Neuronal stem cell (in vitro differentiated cells): ENCODE measurements around the gene CGB2.
A peak's percentile ranks its signal among the peaks of the same experiment; 100 is the strongest.

ENCODE experiments used
- DNase-seq: peaks from one replicate; pipeline ENCODE4 v3.0.0-alpha.2; 2013; ENCODE audit warnings: low spot score
- H2AFZ ChIP-seq: one replicate; pipeline ENCODE4 v1.6.1; 2013; ENCODE audit warnings: mild to moderate bottlenecking, low read length, inconsistent platforms
- H2AK5ac ChIP-seq: 2 replicates; pipeline ENCODE4 v1.6.1; 2013; ENCODE audit warnings: low read depth, mild to moderate bottlenecking, inconsistent platforms, low read length, moderate library complexity, mixed read lengths
- H2BK120ac ChIP-seq: 2 replicates; pipeline ENCODE4 v1.6.1; 2013; ENCODE audit warnings: low read depth, mild to moderate bottlenecking, inconsistent platforms, low read length, moderate library complexity, mixed read lengths
- H2BK12ac ChIP-seq: one replicate; pipeline ENCODE4 v1.6.1; 2013; ENCODE audit warnings: low read length, inconsistent platforms
- H2BK15ac ChIP-seq: 2 replicates; pipeline ENCODE4 v1.6.1; 2013; ENCODE audit warnings: mild to moderate bottlenecking, low read length, inconsistent platforms, mixed read lengths
- H2BK5ac ChIP-seq: one replicate; pipeline ENCODE4 v1.6.1; 2013; ENCODE audit warnings: inconsistent platforms, mild to moderate bottlenecking, low read length, moderate library complexity
- H3K14ac ChIP-seq: one replicate; pipeline ENCODE4 v1.6.1; 2013; ENCODE audit warnings: low read length, inconsistent platforms
- H3K18ac ChIP-seq: 2 replicates; pipeline ENCODE4 v1.6.1; 2013; ENCODE audit warnings: low read length, inconsistent platforms
- H3K23ac ChIP-seq: 2 replicates; pipeline ENCODE4 v1.6.1; 2013; ENCODE audit warnings: low read depth, mild to moderate bottlenecking, mixed read lengths, low read length, inconsistent platforms; ENCODE audit not compliant: poor library complexity
- H3K27ac ChIP-seq: replicated peaks from 3 replicates; pipeline ENCODE4 v1.5.1; 2013; ENCODE audit warnings: low read length, inconsistent platforms
- H3K27me3 ChIP-seq, 3 experiments: 2 replicates each; pipeline ENCODE4 v1.6.1; 2013; ENCODE audit warnings: low read length in 3 of 3, mild to moderate bottlenecking in 2 of 3, inconsistent platforms in 1 of 3, low read depth in 1 of 3, mixed read lengths in 1 of 3, moderate library complexity in 1 of 3; ENCODE audit not compliant: control insufficient read depth in 3 of 3, insufficient read depth in 3 of 3
- H3K36me3 ChIP-seq, 2 donors: replicated peaks in 1 of 2; 2 replicates each; pipeline ENCODE4 v1.6.1; 2013; ENCODE audit warnings: low read length in 2 of 2; ENCODE audit not compliant: control insufficient read depth in 2 of 2, insufficient read depth in 2 of 2
- H3K4ac ChIP-seq: 2 replicates; pipeline ENCODE4 v1.6.1; 2013; ENCODE audit warnings: inconsistent platforms, mild to moderate bottlenecking, low read length, moderate library complexity
- H3K4me1 ChIP-seq, 2 donors: 1 replicate in 1 of 2; 2 replicates in 1 of 2; pipeline ENCODE4 v1.6.1; 2013; ENCODE audit warnings: low read length in 2 of 2, low read depth in 1 of 2; ENCODE audit not compliant: control insufficient read depth in 2 of 2, insufficient read depth in 1 of 2
- H3K4me2 ChIP-seq: one replicate; pipeline ENCODE4 v1.6.1; 2013; ENCODE audit warnings: mild to moderate bottlenecking, low read length, inconsistent platforms; ENCODE audit not compliant: insufficient read depth, poor library complexity, severe bottlenecking
- H3K4me3 ChIP-seq, 2 donors: 2 replicates each; pipeline ENCODE4 v1.5.1; 2013; ENCODE audit warnings: low read length in 2 of 2, mild to moderate bottlenecking in 2 of 2, inconsistent platforms in 1 of 2, moderate library complexity in 1 of 2
- H3K79me1 ChIP-seq: one replicate; pipeline ENCODE4 v1.6.1; 2013; ENCODE audit warnings: low read depth, mild to moderate bottlenecking, inconsistent platforms, low read length, moderate library complexity
- H3K9ac ChIP-seq: one replicate; pipeline ENCODE4 v1.6.1; 2013; ENCODE audit warnings: mild to moderate bottlenecking, low read depth, low read length, inconsistent platforms; ENCODE audit not compliant: poor library complexity
- H3K9me3 ChIP-seq, 2 donors: replicated peaks in 1 of 2; 2 replicates each; pipeline versions ENCODE3 to v1.6.1; 2013; ENCODE audit warnings: low read length in 2 of 2, mild to moderate bottlenecking in 2 of 2, inconsistent platforms in 1 of 2, low read depth in 1 of 2, mixed read lengths in 1 of 2, moderate library complexity in 1 of 2; ENCODE audit not compliant: control insufficient read depth in 2 of 2, insufficient read depth in 1 of 2
- H4K8ac ChIP-seq: one replicate; pipeline ENCODE4 v1.6.1; 2013; ENCODE audit warnings: low read depth, mild to moderate bottlenecking, inconsistent platforms, low read length, moderate library complexity
- H4K91ac ChIP-seq: one replicate; pipeline ENCODE4 v1.6.1; 2013; ENCODE audit warnings: low read length, low read depth, mild to moderate bottlenecking, inconsistent platforms; ENCODE audit not compliant: poor library complexity
- WGBS, 2 donors: extraction: QIAGEN DNeasy Blood & Tissue Kit; methylation state at CpG; one replicate each; pipeline ENCODE4 v1.1.7; 2013; ENCODE audit warnings: missing lambda C conversion rate in 2 of 2, mixed read lengths in 1 of 2; ENCODE audit not compliant: insufficient read length in 2 of 2, insufficient replicate concordance in 1 of 2; ENCODE audit errors: extremely low coverage in 2 of 2; 5-methylcytosine and 5-hydroxymethylcytosine counted together

The CGB2 gene

GRCh38 chr19:48990400-48990799 lies 41.3 kb upstream of the CGB2 start:
- no peak overlapping the region for H3K4ac ChIP-seq
- no peak overlapping the region for H4K91ac ChIP-seq
- no peak overlapping the region for H2BK12ac ChIP-seq
- H3K9me3 ChIP-seq: no peaks in the 10 kb centered on the region
- no peak overlapping the region for H3K9ac ChIP-seq
- no peak for DNase-seq
- peaks cover 14 to 40% of the 10 kb centered on the region in 2 donors for H3K36me3 ChIP-seq
- no CpG with 5 or more reads among the region's 4 CpGs for WGBS, 2 donors
- H3K79me1 ChIP-seq: peaks cover 11% of the 10 kb centered on the region
- H3K18ac ChIP-seq: no peak overlapping the region
- no peak overlapping the region for H2BK5ac ChIP-seq
- H3K27ac ChIP-seq: no peak overlapping the region
- no peak overlapping the region for H3K14ac ChIP-seq
- no peak overlapping the region for H3K23ac ChIP-seq
- H2AFZ ChIP-seq: no peak overlapping the region
- no peak overlapping the region for H2BK120ac ChIP-seq
- no peak overlapping the region for H3K4me3 ChIP-seq
- no peak overlapping the region for H4K8ac ChIP-seq
- no peak overlapping the region for H2AK5ac ChIP-seq
- H3K4me1 ChIP-seq: peaks cover 7 to 14% of the 10 kb centered on the region in 2 donors
- H3K4me2 ChIP-seq: no peak overlapping the region
- no peak overlapping the region for H2BK15ac ChIP-seq
- no peaks in the 10 kb centered on the region for H3K27me3 ChIP-seq

- H3K4me1 ChIP-seq: peaks cover 7 to 14% of the 10 kb centered on the region in 2 donors
- H3K18ac ChIP-seq: no peak overlapping the region
- H3K4me3 ChIP-seq: peak overlapping the region in 1 of 2 donors; percentile 60
- H2BK12ac ChIP-seq: no peak overlapping the region
- H3K27ac ChIP-seq: no peak overlapping the region
- no peak overlapping the region for H2BK15ac ChIP-seq
- H3K9ac ChIP-seq: peak overlapping the region; percentile 72
- no peak overlapping the region for H2AFZ ChIP-seq
- H2BK5ac ChIP-seq: no peak overlapping the region
- H2BK120ac ChIP-seq: peak overlapping the region; percentile 50
- H3K9me3 ChIP-seq: no peaks in the 10 kb centered on the region
- H3K27me3 ChIP-seq: no peaks in the 10 kb centered on the region
- no peak for DNase-seq
- no CpG with 5 or more reads among the region's 22 CpGs for WGBS, 2 donors
- peak overlapping the region; percentile 69 for H3K23ac ChIP-seq
- H3K79me1 ChIP-seq: peaks cover 11% of the 10 kb centered on the region
- H3K4me2 ChIP-seq: no peak overlapping the region
- no peak overlapping the region for H3K4ac ChIP-seq
- no peak overlapping the region for H4K91ac ChIP-seq
- peaks cover 9 to 33% of the 10 kb centered on the region in 2 donors for H3K36me3 ChIP-seq
- H4K8ac ChIP-seq: no peak overlapping the region
- peak overlapping the region; percentile 29 for H2AK5ac ChIP-seq
- H3K14ac ChIP-seq: no peak overlapping the region
These were observed 40.6 kb upstream of the CGB2 start for GRCh38 chr19:48991011-48991609.

GRCh38 chr19:48991873-48992580 lies 39.7 kb upstream of the CGB2 start:
- Histone ChIP-seq H3K18ac (peak overlapping the region; percentile 21), H3K27me3 (no peaks in the 10 kb centered on the region), H3K4me1 (peaks cover 7 to 14% of the 10 kb centered on the region in 2 donors), H3K4me3 (peak overlapping the region; percentile 60 to 85), H3K4me2 (peak overlapping the region; percentile 65), H4K91ac (no peak overlapping the region), H2BK120ac (no peak overlapping the region), H4K8ac (no peak overlapping the region), H3K23ac (no peak overlapping the region), H2AFZ (peak overlapping the region; percentile 78), H2BK15ac (no peak overlapping the region), H3K27ac (peak overlapping the region; percentile 52), H3K79me1 (peaks cover 12% of the 10 kb centered on the region), H2BK12ac (no peak overlapping the region), H3K9ac (no peak overlapping the region), H2AK5ac (peak overlapping the region; percentile 29), H3K14ac (no peak overlapping the region), H3K4ac (no peak overlapping the region), H3K36me3 (peaks cover 9 to 26% of the 10 kb centered on the region in 2 donors), H3K9me3 (no peaks in the 10 kb centered on the region), H2BK5ac (no peak overlapping the region)
- no peak for DNase-seq
- no CpG with 5 or more reads among the region's 8 CpGs for WGBS, 2 donors

GRCh38 chr19:48992581-48993174 lies 39.0 kb upstream of the CGB2 start:
- Histone ChIP-seq H3K4ac (no peak overlapping the region), H3K27me3 (no peaks in the 10 kb centered on the region), H4K91ac (no peak overlapping the region), H3K9ac (peak overlapping the region; percentile 92), H3K14ac (no peak overlapping the region), H2AFZ (peak overlapping the region; percentile 78), H2AK5ac (peak overlapping the region; percentile 60), H3K9me3 (no peaks in the 10 kb centered on the region), H2BK120ac (no peak overlapping the region), H3K23ac (peak overlapping the region; percentile 89), H2BK12ac (no peak overlapping the region), H3K36me3 (peaks cover 9 to 22% of the 10 kb centered on the region in 2 donors), H3K4me2 (peak overlapping the region; percentile 65), H3K27ac (peak overlapping the region; percentile 52), H2BK15ac (peak overlapping the region; percentile 51), H2BK5ac (peak overlapping the region; percentile 67), H3K4me1 (peaks cover 7 to 14% of the 10 kb centered on the region in 2 donors), H4K8ac (no peak overlapping the region), H3K18ac (peak overlapping the region; percentile 89), H3K4me3 (peak overlapping the region; percentile 60 to 85), H3K79me1 (peaks cover 12% of the 10 kb centered on the region)
- DNase-seq: no peak
- no CpG with 5 or more reads among the region's 20 CpGs for WGBS, 2 donors
